OCI-LY3 (cell line): ENCODE results near the gene ZSCAN25.

ENCODE experiments used
- H2AFZ ChIP-seq: fragments of 200-600, 300-600 bp; shearing (Covaris generic); 2 replicates; pipeline ENCODE4 v1.6.0; 2014; ENCODE audit warnings: antibody characterized with exemption, low read depth, low read length
- H3K27ac ChIP-seq: fragments of 200-600, 300-600 bp; sonication (generic); 2 replicates; pipeline ENCODE4 v1.5.1; 2014; ENCODE audit warnings: mild to moderate bottlenecking, low read length, moderate library complexity, mixed read lengths
- H3K27me3 ChIP-seq: fragments of 200-600, 300-600 bp; sonication (generic); 2 replicates; pipeline ENCODE4 v1.6.1; 2014; ENCODE audit warnings: low read depth, low read length, mixed read lengths
- H3K36me3 ChIP-seq: fragments of 200-600, 300-600 bp; sonication (generic); replicated peaks from 2 replicates; pipeline ENCODE3; 2014; ENCODE audit warnings: low read depth, low read length, mixed read lengths
- H3K4me1 ChIP-seq: fragments of 300-600, 200-600 bp; sonication (generic); 2 replicates; pipeline ENCODE4 v1.6.1; 2014; ENCODE audit warnings: low read length, mixed read lengths
- H3K4me2 ChIP-seq: fragments of 200-600, 300-600 bp; sonication (generic); 2 replicates; pipeline ENCODE4 v1.6.1; 2014; ENCODE audit warnings: low read length, mixed read lengths
- H3K4me3 ChIP-seq: fragments of 300-600, 200-600 bp; sonication (generic); 2 replicates; pipeline ENCODE4 v1.5.1; 2014; ENCODE audit warnings: antibody characterized with exemption, mild to moderate bottlenecking, low read length, moderate library complexity
- H3K79me2 ChIP-seq: fragments of 300-600, 200-600 bp; shearing (Covaris generic); 2 replicates; pipeline ENCODE4 v1.6.1; 2014; ENCODE audit warnings: mild to moderate bottlenecking, low read length, mixed read lengths
- H3K9ac ChIP-seq: fragments of 300-600, 200-600 bp; shearing (Covaris generic); 2 replicates; pipeline ENCODE4 v1.6.0; 2014; ENCODE audit warnings: mild to moderate bottlenecking, low read length, moderate library complexity
- H3K9me3 ChIP-seq: fragments of 200-600, 300-600 bp; shearing (Covaris generic); 2 replicates; pipeline ENCODE4 v1.6.1; 2014; ENCODE audit warnings: low read length, mixed read lengths; ENCODE audit not compliant: insufficient read depth
- H4K20me1 ChIP-seq: fragments of 200-600, 300-600 bp; sonication (generic); 2 replicates; pipeline ENCODE4 v1.6.1; 2016; ENCODE audit warnings: low read length, mixed read lengths; ENCODE audit not compliant: insufficient read depth
- EZH2phosphoT487 ChIP-seq: fragments of 200-600 bp; shearing (Covaris generic); IDR thresholded peaks from 2 replicates; pipeline ENCODE4 v1.6.1; 2018; ENCODE audit warnings: antibody characterized with exemption, mixed run types, low read depth
- TF ChIP-seq, protein P1 (sequence below): fragments of 200-600, 300-600 bp; sonication (generic); IDR thresholded peaks from 2 replicates; pipeline ENCODE4 v1.5.1; 2014; ENCODE audit warnings: antibody characterized with exemption, low read length, low read depth

The ZSCAN25 gene

DNA sequence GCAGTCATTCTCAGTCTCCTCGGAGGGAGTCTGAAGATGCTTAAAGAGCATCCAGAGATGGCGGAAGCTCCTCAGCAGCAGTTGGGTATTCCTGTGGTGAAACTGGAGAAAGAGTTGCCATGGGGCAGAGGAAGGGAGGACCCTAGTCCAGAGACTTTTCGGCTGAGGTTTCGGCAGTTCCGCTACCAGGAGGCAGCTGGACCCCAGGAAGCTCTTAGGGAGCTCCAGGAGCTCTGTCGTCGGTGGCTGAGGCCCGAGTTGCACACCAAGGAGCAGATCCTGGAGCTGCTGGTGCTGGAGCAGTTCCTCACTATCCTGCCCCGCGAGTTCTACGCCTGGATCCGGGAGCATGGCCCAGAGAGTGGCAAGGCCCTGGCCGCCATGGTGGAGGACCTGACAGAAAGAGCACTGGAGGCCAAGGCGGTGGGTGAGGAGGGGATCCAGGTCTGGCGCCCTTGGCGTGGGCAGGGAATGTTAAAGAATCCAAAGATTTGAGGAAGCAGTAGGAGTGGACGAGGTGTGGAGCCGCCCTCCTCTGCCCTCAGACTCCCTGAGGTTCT, 2.9 kb downstream of the ZSCAN25 start:
- Histone ChIP-seq H3K4me1 (peaks cover 10% of the 10 kb centered on the region), H3K27ac (no peak overlapping the region), H3K4me2 (no peak overlapping the region), H3K9ac (no peak overlapping the region), H3K36me3 (peaks cover 47% of the 10 kb centered on the region), H3K27me3 (no peaks in the 10 kb centered on the region), H2AFZ (no peak overlapping the region), H4K20me1 (no peaks in the 10 kb centered on the region), H3K9me3 (no peaks in the 10 kb centered on the region), H3K79me2 (peaks cover 22% of the 10 kb centered on the region), H3K4me3 (no peak overlapping the region)
- no peak for TF ChIP-seq EZH2phosphoT487
- TF ChIP-seq, protein P1, sequence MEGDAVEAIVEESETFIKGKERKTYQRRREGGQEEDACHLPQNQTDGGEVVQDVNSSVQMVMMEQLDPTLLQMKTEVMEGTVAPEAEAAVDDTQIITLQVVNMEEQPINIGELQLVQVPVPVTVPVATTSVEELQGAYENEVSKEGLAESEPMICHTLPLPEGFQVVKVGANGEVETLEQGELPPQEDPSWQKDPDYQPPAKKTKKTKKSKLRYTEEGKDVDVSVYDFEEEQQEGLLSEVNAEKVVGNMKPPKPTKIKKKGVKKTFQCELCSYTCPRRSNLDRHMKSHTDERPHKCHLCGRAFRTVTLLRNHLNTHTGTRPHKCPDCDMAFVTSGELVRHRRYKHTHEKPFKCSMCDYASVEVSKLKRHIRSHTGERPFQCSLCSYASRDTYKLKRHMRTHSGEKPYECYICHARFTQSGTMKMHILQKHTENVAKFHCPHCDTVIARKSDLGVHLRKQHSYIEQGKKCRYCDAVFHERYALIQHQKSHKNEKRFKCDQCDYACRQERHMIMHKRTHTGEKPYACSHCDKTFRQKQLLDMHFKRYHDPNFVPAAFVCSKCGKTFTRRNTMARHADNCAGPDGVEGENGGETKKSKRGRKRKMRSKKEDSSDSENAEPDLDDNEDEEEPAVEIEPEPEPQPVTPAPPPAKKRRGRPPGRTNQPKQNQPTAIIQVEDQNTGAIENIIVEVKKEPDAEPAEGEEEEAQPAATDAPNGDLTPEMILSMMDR: no peak

DNA sequence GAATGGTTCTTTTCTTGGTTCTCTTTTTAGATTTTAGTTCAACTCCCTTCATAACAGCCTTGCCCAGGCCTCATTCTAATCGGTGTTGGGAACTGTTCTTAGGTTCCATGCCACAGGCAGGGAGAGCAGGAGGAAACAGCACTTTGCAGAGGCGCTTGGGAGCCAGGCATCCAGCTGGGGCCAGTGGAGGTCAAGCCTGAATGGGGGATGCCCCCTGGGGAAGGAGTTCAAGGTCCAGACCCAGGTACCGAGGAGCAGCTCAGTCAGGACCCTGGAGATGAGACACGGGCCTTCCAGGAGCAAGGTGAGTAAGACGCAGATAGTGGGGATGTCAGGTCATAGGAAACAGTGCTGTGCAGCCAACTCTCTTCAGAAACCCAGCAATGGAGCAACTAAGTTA, 4.5 kb downstream of the ZSCAN25 start:
- H3K9ac ChIP-seq: no peak overlapping the region
- H3K79me2 ChIP-seq: peaks cover 22% of the 10 kb centered on the region
- H3K27ac ChIP-seq: no peak overlapping the region

DNA sequence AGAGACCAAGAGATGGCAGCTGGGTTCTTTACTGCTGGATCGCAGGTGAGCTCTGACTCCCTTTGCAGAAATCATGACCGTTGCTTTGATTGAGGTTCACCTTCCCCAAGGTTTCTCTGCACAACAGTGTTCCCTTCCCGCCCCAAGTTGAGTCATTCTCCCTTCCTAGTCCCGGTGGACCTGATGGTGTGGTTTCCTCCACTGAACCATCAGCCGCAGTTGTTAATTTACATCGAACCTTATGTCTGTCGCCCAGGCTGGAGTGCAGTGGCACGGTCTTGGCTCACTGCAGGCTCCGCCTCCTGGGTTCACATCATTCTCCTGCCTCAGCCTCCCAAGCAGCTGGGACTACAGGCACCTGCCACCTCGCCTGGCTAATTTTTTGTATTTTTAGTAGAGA, 5.8 kb downstream of the ZSCAN25 start:
- peaks cover 71% of the 10 kb centered on the region for H3K36me3 ChIP-seq
- H3K79me2 ChIP-seq: peaks cover 13% of the 10 kb centered on the region

More for the DNA sequence above, 4.5 kb downstream of the ZSCAN25 start:
- Histone ChIP-seq H3K4me2 (no peak overlapping the region), H3K4me1 (peaks cover 6% of the 10 kb centered on the region), H4K20me1 (no peaks in the 10 kb centered on the region), H2AFZ (no peak overlapping the region), H3K4me3 (no peak overlapping the region), H3K9me3 (no peaks in the 10 kb centered on the region), H3K27me3 (no peaks in the 10 kb centered on the region), H3K36me3 (peaks cover 61% of the 10 kb centered on the region)
- TF ChIP-seq, protein P1: no peak
- no peak for TF ChIP-seq EZH2phosphoT487

DNA sequence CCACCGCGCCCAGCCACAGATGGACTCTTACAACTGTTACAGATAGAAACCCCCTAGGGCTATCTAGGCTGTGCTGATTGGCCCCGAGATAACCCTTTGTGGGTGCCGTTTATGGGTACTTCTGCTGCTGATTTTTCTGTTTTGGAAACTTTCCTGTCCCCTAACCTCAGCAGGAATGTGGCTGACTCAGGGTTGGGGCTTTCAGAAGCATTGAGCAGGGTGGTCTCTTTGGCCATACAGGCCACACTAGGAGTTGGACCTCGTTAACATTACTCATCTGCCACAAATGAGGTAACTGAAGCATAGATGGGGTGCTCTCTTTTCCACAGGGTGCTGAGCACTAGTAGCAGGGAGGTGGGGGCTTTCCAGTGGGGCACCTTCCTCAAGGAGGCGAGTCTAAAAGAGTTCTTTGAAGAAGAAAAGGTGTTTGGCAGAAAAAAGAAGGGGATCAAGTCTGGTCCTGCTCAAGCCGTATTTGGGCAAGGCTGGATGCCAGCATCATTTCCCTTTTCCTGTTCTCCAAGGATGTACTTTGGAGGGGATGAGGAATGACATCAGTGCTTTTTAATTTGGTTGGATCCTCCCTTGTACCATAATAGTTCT, 6.4 kb downstream of the ZSCAN25 start:
- Histone ChIP-seq H4K20me1 (no peaks in the 10 kb centered on the region), H3K36me3 (peaks cover 74% of the 10 kb centered on the region), H2AFZ (no peak overlapping the region), H3K4me3 (no peak overlapping the region), H3K79me2 (peaks cover 7% of the 10 kb centered on the region; the same call in 1 of the 2 replicates), H3K27ac (no peak overlapping the region), H3K9ac (no peak overlapping the region), H3K9me3 (no peaks in the 10 kb centered on the region), H3K4me1 (no peaks in the 10 kb centered on the region), H3K4me2 (no peak overlapping the region), H3K27me3 (no peaks in the 10 kb centered on the region)
- TF ChIP-seq EZH2phosphoT487: no peak
- TF ChIP-seq, protein P1: no peak

More for the DNA sequence above, 5.8 kb downstream of the ZSCAN25 start:
- no peaks in the 10 kb centered on the region for H4K20me1 ChIP-seq
- no peak overlapping the region for H3K9ac ChIP-seq
- no peaks in the 10 kb centered on the region for H3K9me3 ChIP-seq
- H3K4me1 ChIP-seq: peaks cover 4% of the 10 kb centered on the region
- H3K27me3 ChIP-seq: no peaks in the 10 kb centered on the region
- no peak overlapping the region for H3K4me3 ChIP-seq
- no peak overlapping the region for H2AFZ ChIP-seq
- TF ChIP-seq, protein P1: no peak
- TF ChIP-seq EZH2phosphoT487: no peak
- H3K4me2 ChIP-seq: no peak overlapping the region
- no peak overlapping the region for H3K27ac ChIP-seq
